A204.1 (cell line): ENCODE results near the gene MTF1.

Experiments
- FAIRE-seq: peaks from 2 replicates; lab custom pipeline; 2012; peaks lifted over from hg19 to GRCh38; lab: Jason Lieb, UNC

Gene MTF1

GRCh38 chr1:37828410-37829074, 30.9 kb downstream of the MTF1 start:
- FAIRE-seq = no peak

DNA sequence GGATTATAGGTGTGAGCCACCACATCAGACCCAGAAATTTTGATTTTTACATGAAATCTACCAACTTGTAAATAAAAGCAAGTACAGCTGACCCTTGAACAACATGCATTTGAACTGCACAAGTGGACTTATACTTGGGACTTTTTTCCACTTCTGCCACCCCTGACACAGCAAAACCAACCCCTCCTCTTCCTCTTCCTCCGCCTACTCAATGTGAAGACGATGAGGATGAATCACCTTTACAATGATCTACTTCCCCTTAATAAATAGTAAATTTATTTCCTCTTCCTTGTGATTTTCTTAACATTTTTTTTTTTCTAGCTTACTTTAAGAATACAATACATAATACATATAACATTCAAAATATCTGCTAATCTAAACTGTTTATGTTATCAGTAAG, 33.9 kb downstream of the MTF1 start:
- no peak for FAIRE-seq

DNA sequence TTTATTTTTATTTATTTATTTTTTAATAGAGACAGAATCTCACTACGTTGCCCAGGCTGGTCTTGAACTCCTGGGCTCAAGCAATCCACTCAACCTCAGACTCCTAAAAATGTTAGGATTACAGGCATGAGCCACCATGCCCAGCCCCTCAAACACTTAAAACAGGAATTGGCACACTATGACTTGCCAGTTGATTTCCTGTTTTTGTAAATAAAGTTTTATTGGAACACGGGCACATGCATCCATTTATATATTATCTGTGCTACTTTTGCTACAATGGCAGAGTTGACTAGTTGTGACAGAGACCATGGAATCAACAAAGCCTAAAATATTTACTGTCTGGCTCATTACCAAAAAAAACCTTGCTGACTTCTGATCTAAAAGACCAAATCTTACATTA, 35.4 kb downstream of the MTF1 start:
- no peak for FAIRE-seq

DNA sequence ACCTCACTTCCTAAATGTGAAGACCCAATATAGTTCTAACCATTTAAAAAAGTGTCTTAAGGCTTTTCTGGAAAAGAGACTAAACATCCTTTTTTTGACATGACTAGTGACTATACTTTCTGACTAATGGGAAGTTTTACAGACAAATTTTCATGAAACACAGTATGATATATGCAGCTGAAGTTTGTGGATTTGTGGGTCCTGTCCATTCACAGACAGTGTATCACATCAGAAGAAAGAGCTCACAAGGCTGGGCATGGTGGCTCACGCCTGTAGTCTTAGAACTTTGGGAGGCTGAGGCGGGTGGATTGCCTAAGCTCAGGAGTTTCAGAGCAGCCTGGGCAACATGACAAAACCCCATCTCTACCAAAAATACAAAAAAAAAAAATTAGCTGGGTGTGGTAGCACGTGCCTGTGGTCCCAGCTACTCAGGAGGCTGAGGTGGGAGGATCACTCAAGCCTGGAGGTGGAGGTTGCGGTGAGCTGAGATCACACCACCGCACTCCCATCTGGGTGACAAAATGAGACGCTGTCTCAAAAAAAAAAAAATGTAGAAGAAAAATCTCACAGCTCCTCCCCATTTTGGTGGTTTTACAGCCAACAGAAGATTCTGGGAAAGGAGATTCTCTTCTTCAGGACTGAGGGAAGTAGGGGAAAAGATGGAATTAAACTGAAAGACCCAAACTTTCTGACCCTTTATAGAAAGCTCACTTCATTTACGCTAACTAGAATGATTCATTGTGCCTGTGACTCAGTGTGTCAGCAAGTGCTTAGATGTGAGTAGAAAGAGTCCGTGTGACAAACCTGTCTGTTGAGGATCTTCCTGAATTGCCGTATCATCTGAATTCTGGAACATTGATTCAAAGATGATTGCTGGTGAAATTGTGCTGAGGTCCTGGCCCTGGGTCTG, 36.2 kb downstream of the MTF1 start:
- FAIRE-seq = no peak

DNA sequence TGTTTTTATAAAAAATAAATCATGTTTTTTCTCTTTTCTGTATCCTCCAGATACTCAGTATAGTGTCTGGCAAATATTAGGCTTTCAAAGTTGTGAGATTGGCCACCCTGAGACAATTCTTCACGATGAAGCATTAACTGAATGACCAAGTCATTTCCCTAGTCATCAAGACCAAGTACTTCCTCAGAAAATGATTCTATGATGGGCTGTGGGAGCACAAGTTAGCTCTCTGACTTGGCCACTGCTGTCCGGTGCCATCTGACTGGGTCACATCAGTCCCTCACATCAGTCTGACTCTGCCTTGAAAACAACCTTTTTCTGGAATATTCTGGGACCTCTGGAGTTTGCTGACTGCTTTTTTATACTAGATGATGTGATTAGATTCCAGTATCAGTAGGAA, 37.9 kb downstream of the MTF1 start:
- FAIRE-seq = no peak

GRCh38 chr1:37817481-37817880, 41.9 kb downstream of the MTF1 start:
- no peak for FAIRE-seq

DNA sequence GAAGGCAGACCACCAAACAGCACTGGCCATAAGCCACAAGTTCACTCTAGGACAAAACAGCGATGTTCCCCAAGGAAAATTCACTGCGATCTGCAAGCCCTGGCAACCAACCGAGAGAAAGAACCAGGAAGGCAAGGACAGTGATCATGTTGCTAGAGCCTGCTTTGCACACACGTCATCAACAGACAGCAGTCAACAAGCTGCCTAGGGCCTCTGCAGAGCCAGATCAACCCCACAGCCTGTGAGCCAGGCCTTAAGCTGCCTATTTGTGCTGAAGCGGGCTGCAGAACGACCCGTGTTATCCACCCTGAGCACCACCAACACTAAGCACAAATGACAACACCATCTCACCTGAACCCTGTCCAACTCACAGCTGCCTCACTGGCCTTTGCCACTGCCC, 45.1 kb downstream of the MTF1 start:
- no peak for FAIRE-seq

DNA sequence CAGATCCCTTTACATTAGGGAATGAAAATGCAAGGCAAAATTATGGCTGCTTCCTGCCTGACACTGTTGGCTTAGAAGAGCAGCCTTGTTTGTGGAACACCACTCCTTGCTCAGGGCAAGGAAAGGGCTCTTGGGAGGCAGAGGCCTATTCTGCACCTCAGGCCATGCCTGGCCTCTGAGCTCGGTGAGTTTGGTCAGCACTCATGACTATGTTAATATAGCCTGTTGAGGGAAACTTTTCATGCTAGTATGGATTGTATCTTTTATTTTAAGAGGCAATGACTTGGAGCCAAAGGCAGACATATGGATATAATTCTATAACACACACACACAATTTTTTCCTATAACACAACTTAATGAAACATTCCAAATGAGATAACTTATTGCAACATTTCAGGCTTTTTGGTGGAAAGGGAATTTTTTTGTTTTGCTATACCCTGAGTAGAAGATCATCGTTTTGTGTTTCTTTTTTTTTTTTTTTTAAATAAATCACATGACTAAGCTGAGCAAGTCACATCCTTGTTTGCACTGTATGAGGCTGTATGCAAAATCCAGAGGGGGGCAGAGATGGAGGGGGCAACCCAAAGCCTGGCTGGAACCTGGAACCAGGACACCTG, 45.8 kb downstream of the MTF1 start:
- no peak for FAIRE-seq

GRCh38 chr1:37811027-37811655, 48.3 kb downstream of the MTF1 start:
- FAIRE-seq = peak; percentile 70

DNA sequence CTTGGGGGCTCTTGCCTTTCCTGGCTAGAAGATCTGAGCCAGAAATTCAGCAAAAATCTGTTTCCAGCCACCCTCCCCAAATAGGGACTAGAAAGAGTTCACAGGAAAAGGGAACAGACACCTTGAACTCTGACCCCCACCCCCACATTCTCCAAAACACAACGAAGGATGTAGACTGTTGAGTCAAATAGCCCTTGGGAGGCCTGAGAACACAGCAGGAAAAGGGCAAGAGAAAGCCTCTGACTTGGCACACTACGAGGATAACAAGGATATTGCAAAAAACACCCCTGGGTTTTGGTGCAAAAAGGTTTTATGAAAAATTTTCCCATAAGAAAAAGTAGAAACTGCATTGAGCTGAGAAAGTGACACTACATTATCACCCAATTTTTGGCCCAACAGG, 49.5 kb downstream of the MTF1 start:
- FAIRE-seq = no peak

DNA sequence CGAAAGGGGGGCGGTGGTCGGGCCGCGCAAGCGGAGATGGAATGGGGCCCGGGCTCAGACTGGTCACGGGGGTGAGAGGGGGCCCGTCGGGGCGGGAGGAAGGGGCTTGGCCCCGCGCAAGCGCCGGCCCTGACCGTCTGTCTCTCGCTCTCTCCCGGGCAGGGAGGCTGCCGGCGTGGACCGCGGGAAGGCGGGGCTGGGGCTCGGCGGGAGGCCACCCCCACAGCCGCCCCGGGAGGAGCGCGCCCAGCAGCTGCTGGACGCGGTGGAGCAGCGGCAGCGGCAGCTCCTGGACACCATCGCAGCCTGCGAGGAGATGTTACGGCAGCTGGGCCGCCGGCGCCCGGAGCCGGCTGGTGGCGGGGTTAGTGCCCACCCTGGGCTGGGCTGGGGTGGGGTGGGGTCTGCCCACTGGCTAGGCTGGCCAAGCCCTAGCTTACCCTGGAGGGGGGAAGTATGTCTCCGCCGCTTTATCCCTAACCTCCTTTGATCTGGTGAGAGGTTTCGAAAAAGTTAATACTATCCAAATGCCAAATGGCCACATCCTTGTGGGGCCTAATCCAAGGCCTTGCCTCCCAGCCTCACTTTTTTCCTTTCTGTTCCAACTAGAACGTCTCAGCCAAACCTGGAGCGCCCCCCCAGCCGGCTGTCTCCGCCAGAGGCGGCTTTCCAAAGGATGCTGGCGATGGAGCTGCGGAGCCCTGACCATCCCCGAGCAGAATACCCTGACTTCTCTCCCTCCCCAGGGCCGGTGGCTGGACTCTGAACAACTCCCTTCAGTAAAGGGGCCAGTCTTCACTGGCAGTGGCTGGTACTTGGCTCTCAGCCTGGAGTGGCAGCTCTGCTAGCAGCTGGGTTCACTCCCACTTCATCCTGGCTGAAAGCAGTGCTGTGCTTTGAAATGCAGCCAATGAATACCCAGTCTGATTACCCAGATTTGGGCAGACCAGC, 50.7 kb downstream of the MTF1 start:
- no peak for FAIRE-seq

DNA sequence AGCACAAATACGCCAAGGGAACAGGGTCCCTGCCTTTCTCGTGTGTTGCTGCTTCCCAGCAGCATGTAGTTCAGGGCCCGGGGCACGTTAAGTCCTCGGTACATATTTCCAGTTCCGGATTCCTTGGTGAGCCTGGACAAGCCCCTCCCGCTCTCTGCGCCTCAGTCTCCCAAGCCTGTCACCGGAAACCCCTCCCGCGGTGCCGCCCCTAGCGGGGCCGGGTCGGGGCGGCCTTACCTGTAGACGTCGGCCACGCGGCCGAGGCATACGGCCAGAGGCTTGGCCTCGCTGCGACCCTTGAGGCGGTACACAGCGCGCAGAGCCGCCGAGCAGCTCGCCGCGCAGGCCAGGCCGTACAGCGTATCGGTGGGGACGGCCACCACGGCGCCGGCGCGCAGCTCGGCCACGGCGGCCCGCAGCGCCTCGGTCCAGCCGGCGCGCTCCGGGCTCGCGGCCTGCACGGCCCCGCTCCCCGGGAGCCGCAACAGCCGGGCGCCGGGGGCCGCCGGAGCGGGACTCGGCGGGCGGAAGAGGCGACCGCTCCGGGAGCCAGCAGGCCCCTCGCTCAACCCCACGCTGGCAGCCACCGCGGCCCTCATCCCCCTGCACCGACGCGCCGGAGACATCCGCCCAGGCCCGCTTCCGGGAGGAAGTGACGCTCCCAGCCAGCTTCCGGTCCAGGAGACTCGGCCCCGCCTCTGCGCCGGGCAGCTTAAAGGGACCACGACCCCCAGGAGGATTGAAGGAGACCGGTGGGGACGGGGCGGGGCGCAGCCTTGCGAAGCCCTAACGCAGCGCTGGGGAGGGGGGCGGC, 51.6 kb downstream of the MTF1 start, which contains the start of the genes C1orf122 and YRDC:
C1orf122 (plus strand) TSS at position 236 of the 814 bp plus-strand sequence. CDS start 615 bp downstream, outside the sequence.
YRDC (minus strand) TSS at position 654 of the 814 bp plus-strand sequence; CDS start at position 626, 28 bp downstream.
- FAIRE-seq = no peak

GRCh38 chr1:37807220-37807554, 52.2 kb downstream of the MTF1 start:
- FAIRE-seq = no peak

- FAIRE-seq = no peak
Measured at GRCh38 chr1:37802439-37802838, 57.0 kb downstream of the MTF1 start.

DNA sequence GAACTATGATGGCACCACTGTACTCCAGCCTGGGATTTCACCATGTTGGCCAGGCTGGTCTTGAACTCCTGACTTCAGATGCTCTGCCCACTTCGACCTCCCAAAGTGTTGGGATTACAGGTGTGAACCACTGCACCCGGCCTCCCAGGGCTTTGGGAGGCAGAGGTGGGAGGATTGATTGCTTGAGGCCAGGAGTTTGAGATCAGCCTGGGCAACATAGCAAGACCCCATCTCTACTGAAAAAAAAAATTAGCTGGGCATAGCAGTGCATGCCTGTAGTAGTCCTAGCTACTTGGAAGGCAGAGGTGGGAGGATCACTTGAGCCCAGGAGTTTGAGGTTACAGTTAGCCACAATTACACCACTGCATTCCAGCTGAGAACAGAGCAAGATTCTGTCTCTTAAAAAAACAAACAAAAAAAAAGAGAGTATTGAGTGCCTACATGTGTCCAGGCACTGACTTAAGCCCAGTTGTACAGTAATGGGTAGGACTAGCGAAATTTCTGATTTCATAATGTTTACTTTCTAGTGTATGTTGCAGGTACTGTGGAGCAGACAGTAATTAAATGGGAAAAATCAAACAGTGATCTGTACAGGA, 61.5 kb downstream of the MTF1 start:
- no peak for FAIRE-seq

DNA sequence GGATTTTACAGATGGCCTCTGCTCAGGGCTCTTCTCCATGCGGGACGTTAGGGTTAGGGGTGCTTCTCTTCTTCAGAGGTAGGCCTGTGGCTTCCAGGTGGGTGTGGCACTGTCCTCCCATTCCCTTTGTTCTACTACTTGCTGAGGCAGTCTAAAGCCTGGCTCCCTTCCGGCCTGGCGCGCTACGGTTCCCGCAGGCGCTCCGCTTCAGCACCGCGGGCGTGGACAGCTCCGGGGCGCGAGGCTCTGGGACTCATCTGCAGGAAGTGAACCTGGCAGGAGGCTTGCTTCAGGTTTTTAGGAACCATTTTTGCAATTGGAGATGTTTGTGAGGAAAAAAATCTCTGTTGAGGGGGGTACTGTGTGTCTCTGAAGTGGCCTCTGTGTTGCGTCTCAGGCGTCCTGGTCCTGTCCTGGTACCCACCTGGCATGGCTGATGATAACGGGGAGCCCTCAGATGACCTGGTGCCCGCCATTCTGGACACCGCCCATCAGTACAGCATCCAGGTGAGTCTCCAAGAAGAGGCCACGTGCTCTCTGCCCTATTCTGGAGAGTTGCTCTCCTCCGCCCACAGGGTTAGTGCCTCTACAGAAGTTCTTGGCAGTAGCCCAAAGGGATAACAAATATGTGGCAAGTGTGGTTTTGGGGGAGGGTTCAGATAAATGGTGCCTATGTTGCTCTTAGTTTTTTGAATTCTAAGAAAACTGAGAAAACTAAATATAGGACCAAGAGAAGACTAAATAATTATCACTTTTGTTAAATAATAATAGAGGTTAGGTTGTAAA, 63.9 kb downstream of the MTF1 start:
- no peak for FAIRE-seq

GRCh38 chr1:37794372-37795339, 64.7 kb downstream of the MTF1 start:
- FAIRE-seq = no peak

- FAIRE-seq = no peak
Measured at GRCh38 chr1:37793773-37794371, 65.5 kb downstream of the MTF1 start, which contains the start of gene MANEAL. MANEAL (plus strand) TSS chr1:37793847; CDS start chr1:37794183, 336 bp downstream.
